Measurements from ENCODE around the gene C10orf120. TPM values are rescaled to one million over a fixed set of nuclear protein-coding genes. Genes with fewer than 3 reads are reported as not detected.

C10orf120 gene
- total RNA-seq, 1 donor from 2014 or later, result not detected

- Mint-ChIP-seq H3K4me3 (ENCODE audit: low read depth) (no peak overlapping the region), H3K4me1 (ENCODE audit: low read depth) (peaks cover 1% of the 10 kb centered on the region), H3K27me3 (peaks cover 77% of the 10 kb centered on the region), H3K9me3 (ENCODE audit: low read depth) (no peaks in the 10 kb centered on the region), H3K27ac (no peak overlapping the region), H3K36me3 (ENCODE audit: insufficient read depth) (no peaks in the 10 kb centered on the region)
- DNase-seq (ENCODE audit: low spot score, unreplicated experiment), result no peak
- no peak for TF ChIP-seq CTCF (IDR thresholded peaks at IDR 0.05; ENCODE audit: unreplicated experiment)
Observed at GRCh38 chr10:122678266-122678665, 21.4 kb downstream of the C10orf120 start.

- H3K27ac Mint-ChIP-seq, result no peak overlapping the region
- H3K9me3 Mint-ChIP-seq (ENCODE audit: low read depth), result no peaks in the 10 kb centered on the region
Observed at GRCh38 chr10:122675278-122675677, 24.4 kb downstream of the C10orf120 start.

GRCh38 chr10:122674781-122675180 lies 24.9 kb downstream of the C10orf120 start:
- H3K36me3 Mint-ChIP-seq (ENCODE audit: insufficient read depth), result no peaks in the 10 kb centered on the region
- no peak overlapping the region for H3K4me3 Mint-ChIP-seq (ENCODE audit: low read depth)
- no peak for TF ChIP-seq CTCF (IDR thresholded peaks at IDR 0.05; ENCODE audit: unreplicated experiment)
- no peaks in the 10 kb centered on the region for H3K4me1 Mint-ChIP-seq (ENCODE audit: low read depth)
- peaks cover 79% of the 10 kb centered on the region for H3K27me3 Mint-ChIP-seq
- DNase-seq (ENCODE audit: low spot score, unreplicated experiment), result no peak
- H3K27ac Mint-ChIP-seq, result no peak overlapping the region
- H3K9me3 Mint-ChIP-seq (ENCODE audit: low read depth), result no peaks in the 10 kb centered on the region

More at GRCh38 chr10:122675278-122675677, 24.4 kb downstream of the C10orf120 start:
- DNase-seq (ENCODE audit: low spot score, unreplicated experiment), result no peak
- TF ChIP-seq CTCF (IDR thresholded peaks at IDR 0.05; ENCODE audit: unreplicated experiment), result no peak
- Mint-ChIP-seq H3K4me3 (ENCODE audit: low read depth) (no peak overlapping the region), H3K36me3 (ENCODE audit: insufficient read depth) (no peaks in the 10 kb centered on the region), H3K4me1 (ENCODE audit: low read depth) (no peaks in the 10 kb centered on the region), H3K27me3 (peaks cover 82% of the 10 kb centered on the region)

- peaks cover 7% of the 10 kb centered on the region for H3K4me1 Mint-ChIP-seq (ENCODE audit: low read depth)
- no peak overlapping the region for H3K4me3 Mint-ChIP-seq (ENCODE audit: low read depth)
Observed at GRCh38 chr10:122673731-122674130, 25.9 kb downstream of the C10orf120 start.

GRCh38 chr10:122673269-122673668 lies 26.4 kb downstream of the C10orf120 start:
- Mint-ChIP-seq H3K27ac (no peak overlapping the region), H3K4me3 (ENCODE audit: low read depth) (no peak overlapping the region), H3K27me3 (peaks cover 67% of the 10 kb centered on the region), H3K36me3 (ENCODE audit: insufficient read depth) (no peaks in the 10 kb centered on the region), H3K9me3 (ENCODE audit: low read depth) (no peaks in the 10 kb centered on the region), H3K4me1 (ENCODE audit: low read depth) (peaks cover 7% of the 10 kb centered on the region)
- DNase-seq (ENCODE audit: low spot score, unreplicated experiment), result no peak
- TF ChIP-seq CTCF (IDR thresholded peaks at IDR 0.05; ENCODE audit: unreplicated experiment), result no peak

More at GRCh38 chr10:122673731-122674130, 25.9 kb downstream of the C10orf120 start:
- no peaks in the 10 kb centered on the region for H3K9me3 Mint-ChIP-seq (ENCODE audit: low read depth)
- no peak for TF ChIP-seq CTCF (IDR thresholded peaks at IDR 0.05; ENCODE audit: unreplicated experiment)
- H3K27ac Mint-ChIP-seq, result no peak overlapping the region
- H3K27me3 Mint-ChIP-seq, result peaks cover 71% of the 10 kb centered on the region
- H3K36me3 Mint-ChIP-seq (ENCODE audit: insufficient read depth), result no peaks in the 10 kb centered on the region
- no peak for DNase-seq (ENCODE audit: low spot score, unreplicated experiment)
